NCI-H1092 (cell line): ENCODE measurements around the gene NTN5.

ENCODE experiments used
- DNase-seq: peaks from one replicate; lab custom pipeline; 2025; lab: John Stamatoyannopoulos, UW

NTN5 gene

GRCh38 chr19:48629599-48630295 is 43.1 kb downstream of the NTN5 start:
- DNase-seq = no peak

GRCh38 chr19:48629297-48629598 is 43.6 kb downstream of the NTN5 start:
- DNase-seq = no peak

GRCh38 chr19:48628486-48629296 is 44.1 kb downstream of the NTN5 start:
- DNase-seq = no peak

DNA sequence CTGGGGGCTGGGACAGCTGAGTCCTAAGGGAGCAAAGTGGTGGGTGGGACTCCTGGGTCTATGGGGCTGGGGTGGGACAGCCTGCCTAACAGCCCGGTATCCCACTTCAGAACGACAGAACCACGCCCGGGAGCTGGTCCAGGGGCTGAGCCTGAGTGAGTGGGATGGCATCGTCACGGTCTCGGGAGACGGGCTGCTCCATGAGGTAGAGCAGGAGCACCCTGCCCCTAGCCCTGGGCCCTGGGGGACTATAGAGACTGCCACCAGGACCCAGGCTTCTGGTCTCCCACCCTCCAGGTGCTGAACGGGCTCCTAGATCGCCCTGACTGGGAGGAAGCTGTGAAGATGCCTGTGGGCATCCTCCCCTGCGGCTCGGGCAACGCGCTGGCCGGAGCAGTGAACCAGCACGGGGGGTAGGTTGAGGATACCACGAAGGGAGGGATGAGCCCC is 44.9 kb downstream of the NTN5 start:
- DNase-seq = no peak

DNA sequence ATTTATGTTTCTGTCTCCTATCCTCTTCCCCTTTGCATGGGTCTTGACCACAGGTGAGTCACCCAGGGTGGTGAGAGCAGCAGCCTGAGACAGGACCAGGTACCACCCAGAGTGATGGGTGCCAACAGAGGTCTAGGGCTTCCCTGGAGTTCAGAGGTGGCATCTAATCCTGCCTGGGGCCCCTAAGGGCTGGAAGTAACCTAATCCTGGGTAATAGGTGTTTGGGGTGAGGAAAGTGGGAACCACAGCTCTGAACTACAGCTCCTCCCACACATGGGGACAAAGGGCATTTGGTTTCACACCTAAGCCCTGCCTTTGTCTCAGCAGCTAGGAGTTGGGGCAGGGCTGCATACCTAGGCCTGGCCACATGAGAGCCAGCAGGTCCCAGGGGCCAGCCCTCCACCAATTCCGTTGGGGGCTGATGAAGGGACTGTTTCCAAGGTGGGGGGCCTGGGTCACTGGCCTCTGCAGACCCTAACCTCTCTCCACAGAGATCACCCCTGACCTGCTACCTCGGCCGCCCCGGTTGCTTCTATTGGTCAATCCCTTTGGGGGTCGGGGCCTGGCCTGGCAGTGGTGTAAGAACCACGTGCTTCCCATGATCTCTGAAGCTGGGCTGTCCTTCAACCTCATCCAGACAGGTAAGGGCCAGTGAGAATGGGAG is 45.5 kb downstream of the NTN5 start:
- DNase-seq = no peak

GRCh38 chr19:48625891-48626327 is 46.9 kb downstream of the NTN5 start:
- no peak for DNase-seq

- no peak for DNase-seq
These were observed 47.8 kb downstream of the NTN5 start for GRCh38 chr19:48624791-48625723.

- DNase-seq = peak; percentile 94
These were observed 48.7 kb downstream of the NTN5 start for GRCh38 chr19:48624067-48624594.

- no peak for DNase-seq
These were observed 49.2 kb downstream of the NTN5 start for GRCh38 chr19:48623556-48624066.

GRCh38 chr19:48619692-48620585 is 52.9 kb downstream of the NTN5 start:
- no peak for DNase-seq

DNA sequence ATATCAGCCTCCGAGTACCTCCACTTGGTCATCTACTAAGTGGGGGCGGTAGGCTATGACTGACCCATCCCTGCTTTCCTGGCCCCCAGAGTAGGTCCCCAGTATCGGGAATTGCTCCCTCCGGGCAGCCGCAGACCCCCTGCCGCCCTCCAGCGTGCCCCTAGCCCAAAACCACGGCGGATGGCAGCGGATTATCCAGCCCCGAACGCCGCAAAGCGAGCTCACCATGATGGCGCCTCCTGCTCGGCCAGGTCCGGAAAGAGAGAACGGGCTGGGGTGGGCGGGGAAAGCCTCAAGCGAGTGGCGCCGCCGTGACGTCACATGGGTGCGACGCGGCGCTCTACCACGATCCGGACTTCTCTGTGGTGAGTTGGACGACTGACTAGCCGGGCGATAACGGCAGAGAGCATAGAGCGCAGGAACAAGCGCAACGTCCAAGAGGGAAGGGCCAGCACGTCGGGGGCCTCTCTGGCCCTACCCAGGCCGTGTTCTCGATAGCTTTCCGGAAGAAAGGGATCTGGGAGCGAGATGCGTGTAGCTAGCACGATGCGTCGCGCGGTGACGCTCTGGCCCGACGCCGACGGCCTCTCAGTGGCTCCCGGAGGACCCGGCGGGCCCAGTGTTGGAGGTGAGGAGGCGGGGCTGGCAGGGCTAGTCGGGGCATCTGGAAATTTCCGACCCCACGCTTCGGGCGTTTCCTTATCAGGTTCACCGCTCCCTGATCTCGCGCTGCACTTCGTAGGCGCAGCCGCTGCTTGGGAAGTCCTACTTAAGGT is 53.7 kb downstream of the NTN5 start, which contains the start of the genes RPL18 and SPHK2:
Gene RPL18 (minus strand): TSS at position 263 of the 776 bp plus-strand sequence. CDS start 35 bp downstream, at position 228.
Gene SPHK2 (plus strand): TSS at position 591 of the 776 bp plus-strand sequence. CDS start 1,009 bp downstream, outside the sequence.
- DNase-seq = peak; percentile 96

GRCh38 chr19:48618278-48618915 is 54.4 kb downstream of the NTN5 start:
- DNase-seq = no peak

DNA sequence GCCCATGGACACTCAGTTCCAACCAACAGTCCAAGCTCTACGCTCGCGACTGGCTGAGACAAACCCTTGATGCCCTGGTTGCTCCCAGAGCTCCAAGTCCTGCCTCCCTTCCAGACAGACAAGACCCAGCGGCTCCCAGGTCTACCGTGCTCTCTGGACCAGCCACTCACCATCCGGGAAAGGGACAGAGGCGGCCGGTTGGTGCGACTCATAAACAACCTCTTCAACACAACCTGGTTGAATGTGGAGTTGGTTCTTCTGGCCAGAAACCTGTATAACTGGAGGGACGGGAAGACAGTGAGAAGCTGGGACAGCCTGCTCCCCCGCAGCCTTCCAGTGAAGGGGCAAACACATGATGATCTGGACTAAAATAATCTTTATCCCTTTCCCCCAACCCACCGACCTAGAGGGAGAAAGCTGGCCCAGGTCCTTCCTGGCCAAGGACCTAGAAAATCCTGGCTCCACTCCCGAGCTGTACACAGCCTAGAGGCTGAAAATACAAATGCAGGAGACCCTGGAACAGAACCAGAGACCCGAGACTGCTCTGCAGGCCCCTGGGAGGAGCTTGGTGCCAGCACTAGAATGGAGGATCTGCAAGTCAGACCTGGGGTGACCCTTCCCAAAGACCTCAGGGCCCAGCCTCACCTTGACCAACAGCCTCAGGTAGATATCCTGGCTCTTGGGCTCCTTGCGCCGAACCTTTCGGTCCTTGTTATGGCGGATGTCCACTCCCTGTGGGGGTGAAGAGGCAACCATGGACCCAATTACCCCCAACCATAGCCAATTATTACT is 55.5 kb downstream of the NTN5 start:
- no peak for DNase-seq

GRCh38 chr19:48616491-48617056 is 56.2 kb downstream of the NTN5 start:
- DNase-seq = no peak

GRCh38 chr19:48616041-48616436 is 56.8 kb downstream of the NTN5 start:
- no peak for DNase-seq

DNA sequence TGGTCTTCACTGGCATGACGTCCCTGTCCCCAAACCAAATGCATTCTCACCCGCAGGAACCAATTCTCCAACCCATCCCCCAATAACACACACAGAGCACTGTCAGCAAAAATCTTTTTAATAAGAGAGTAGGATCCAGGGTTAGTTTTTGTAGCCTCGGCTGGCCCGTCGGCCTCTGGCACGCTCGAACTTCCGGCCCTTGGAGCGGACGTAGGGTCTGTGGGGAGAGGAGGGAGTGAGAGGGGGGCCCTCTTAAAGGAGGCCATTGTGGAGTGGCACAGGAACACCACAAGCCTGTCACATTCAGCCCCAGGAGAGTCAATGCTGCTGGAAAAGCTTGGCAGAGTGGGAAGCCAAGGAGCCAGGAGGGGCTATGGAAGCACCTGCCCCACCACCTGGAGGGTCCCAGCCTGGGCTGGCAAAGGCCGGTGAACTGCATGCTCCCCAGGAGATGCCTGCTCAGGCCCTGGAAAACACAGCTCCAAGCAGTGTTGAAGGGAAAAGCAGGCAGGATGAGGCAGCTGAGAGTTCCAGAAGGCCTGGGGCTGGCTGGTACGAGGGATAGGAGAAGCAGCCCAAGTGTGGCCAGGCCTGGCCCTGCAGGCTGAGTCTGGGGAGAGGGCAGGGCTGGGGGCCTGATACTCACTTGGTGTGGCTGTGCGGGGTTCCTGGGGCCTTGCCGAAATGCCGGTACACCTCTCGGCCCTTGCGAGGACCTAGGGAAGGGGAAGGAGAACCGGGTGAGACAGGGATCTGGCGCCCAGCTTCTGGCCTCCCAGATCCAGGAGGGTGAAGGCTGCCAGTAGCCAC is 57.4 kb downstream of the NTN5 start:
- no peak for DNase-seq
